IPS-18a (cell line): Measurements from ENCODE around the gene PM20D1.

ENCODE experiments used
- H3K27ac ChIP-seq: one replicate; pipeline ENCODE4 v1.5.1; 2013; ENCODE audit warnings: low read length
- H3K27me3 ChIP-seq: one replicate; pipeline ENCODE4 v1.6.1; 2013; ENCODE audit warnings: mild to moderate bottlenecking, low read length; ENCODE audit not compliant: control insufficient read depth, insufficient read depth
- H3K36me3 ChIP-seq: one replicate; pipeline ENCODE4 v1.6.1; 2013; ENCODE audit warnings: low read depth, low read length; ENCODE audit not compliant: control insufficient read depth
- H3K4me1 ChIP-seq: one replicate; pipeline ENCODE4 v1.6.1; 2013; ENCODE audit warnings: low read depth, low read length; ENCODE audit not compliant: control insufficient read depth
- H3K4me3 ChIP-seq: one replicate; pipeline ENCODE4 v1.5.1; 2013; ENCODE audit warnings: low read length
- H3K9ac ChIP-seq: one replicate; pipeline ENCODE4 v1.6.1; 2013; ENCODE audit warnings: mild to moderate bottlenecking, low read length, moderate library complexity
- H3K9me3 ChIP-seq: one replicate; pipeline ENCODE4 v1.6.1; 2013; ENCODE audit warnings: low read depth, low read length; ENCODE audit not compliant: control insufficient read depth

Gene PM20D1

GRCh38 chr1:205783904-205784303 is 66.0 kb downstream of the PM20D1 start:
- no peaks in the 10 kb centered on the region for H3K36me3 ChIP-seq
- no peaks in the 10 kb centered on the region for H3K4me1 ChIP-seq
- no peak overlapping the region for H3K4me3 ChIP-seq
- no peak overlapping the region for H3K9ac ChIP-seq
- no peaks in the 10 kb centered on the region for H3K27me3 ChIP-seq
- H3K9me3 ChIP-seq, result no peaks in the 10 kb centered on the region
- H3K27ac ChIP-seq, result no peak overlapping the region

- H3K4me3 ChIP-seq, result no peak overlapping the region
- no peaks in the 10 kb centered on the region for H3K36me3 ChIP-seq
- H3K27me3 ChIP-seq, result no peaks in the 10 kb centered on the region
- no peaks in the 10 kb centered on the region for H3K9me3 ChIP-seq
- no peak overlapping the region for H3K27ac ChIP-seq
- no peak overlapping the region for H3K9ac ChIP-seq
- no peaks in the 10 kb centered on the region for H3K4me1 ChIP-seq
These were observed 66.5 kb downstream of the PM20D1 start for GRCh38 chr1:205783433-205783795.

GRCh38 chr1:205782627-205783432 is 67.1 kb downstream of the PM20D1 start:
- Histone ChIP-seq H3K9ac (no peak overlapping the region), H3K9me3 (no peaks in the 10 kb centered on the region), H3K27me3 (no peaks in the 10 kb centered on the region), H3K4me1 (no peaks in the 10 kb centered on the region), H3K27ac (no peak overlapping the region), H3K4me3 (no peak overlapping the region), H3K36me3 (no peaks in the 10 kb centered on the region)

GRCh38 chr1:205780335-205780734 is 69.6 kb downstream of the PM20D1 start:
- Histone ChIP-seq H3K36me3 (no peaks in the 10 kb centered on the region), H3K4me3 (no peak overlapping the region), H3K9ac (no peak overlapping the region), H3K27ac (no peak overlapping the region), H3K9me3 (no peaks in the 10 kb centered on the region), H3K4me1 (no peaks in the 10 kb centered on the region), H3K27me3 (peaks cover 11% of the 10 kb centered on the region)
